Esophagus squamous epithelium (tissue), 4 donors: ENCODE measurements around the gene DNAJB12.
"Not testable (repeated sequence)": the region's sequence is repeated elsewhere in the genome, so short reads cannot be mapped to it uniquely, and the experiment has no call there.

Source experiments
- CTCF ChIP-seq, 6 experiments: fragments of 450-650 bp in 4 of 6; fragments of 200-600 bp in 2 of 6; sonication (generic) in 2 of 6; IDR thresholded peaks; one replicate each; pipeline ENCODE4 v1.5.1; 2016 to 2019; ENCODE audit warnings: antibody characterized with exemption in 6 of 6, mild to moderate bottlenecking in 4 of 6, moderate library complexity in 4 of 6
- POLR2A ChIP-seq, 4 donors: fragments of 450-650 bp; IDR thresholded peaks; one replicate each; pipeline ENCODE4 v1.6.1; 2017; ENCODE audit warnings: antibody characterized with exemption in 4 of 4, mild to moderate bottlenecking in 4 of 4, moderate library complexity in 3 of 4

GRCh38 chr10:72325243-72326175, 29.2 kb downstream of the DNAJB12 start:
- TF ChIP-seq CTCF, POLR2A (IDR thresholded peaks at IDR 0.05): not testable (repeated sequence)
